MM.1S (cell line): Measurements from ENCODE around the gene CD200R1L.

ENCODE experiments used
- DNase-seq: peaks from one replicate; pipeline ENCODE4 v3.0.0-alpha.2; 2015
- H2AFZ ChIP-seq: fragments of 300-600 bp; sonication (generic); 2 replicates; pipeline ENCODE4 v1.6.0; 2016; ENCODE audit warnings: antibody characterized with exemption, low read length
- H3F3A ChIP-seq: fragments of 300-600 bp; sonication (generic); 2 replicates; pipeline ENCODE4 v1.6.1; 2016; ENCODE audit warnings: mild to moderate bottlenecking, antibody characterized with exemption, low read length, moderate library complexity, mixed read lengths; ENCODE audit not compliant: insufficient read depth
- H3K27ac ChIP-seq: fragments of 300-600 bp; sonication (generic); 2 replicates; pipeline ENCODE4 v1.5.1; 2016; ENCODE audit warnings: mild to moderate bottlenecking, low read length
- H3K27me3 ChIP-seq: fragments of 300-600 bp; sonication (generic); replicated peaks from 2 replicates; pipeline ENCODE4 v1.6.0; 2016; ENCODE audit warnings: low read length; ENCODE audit not compliant: insufficient read depth
- H3K36me3 ChIP-seq: fragments of 300-600 bp; sonication (generic); replicated peaks from 2 replicates; pipeline ENCODE4 v1.6.1; 2016; ENCODE audit warnings: mild to moderate bottlenecking, low read length, mixed read lengths; ENCODE audit not compliant: insufficient read depth
- H3K4me1 ChIP-seq: fragments of 300-600 bp; sonication (generic); 2 replicates; pipeline ENCODE4 v1.6.1; 2016; ENCODE audit warnings: low read length, mixed read lengths
- H3K4me2 ChIP-seq: fragments of 300-600 bp; sonication (generic); 2 replicates; pipeline ENCODE4 v1.6.0; 2016; ENCODE audit warnings: low read depth, low read length
- H3K4me3 ChIP-seq: fragments of 300-600 bp; sonication (generic); 2 replicates; pipeline ENCODE4 v1.5.1; 2016; ENCODE audit warnings: low read length, mixed read lengths
- H3K79me2 ChIP-seq: fragments of 300-600 bp; sonication (generic); 2 replicates; pipeline ENCODE4 v1.6.1; 2016; ENCODE audit warnings: mixed run types, low read length, mixed read lengths
- H3K9ac ChIP-seq: fragments of 300-600 bp; sonication (generic); 2 replicates; pipeline ENCODE4 v1.6.1; 2016; ENCODE audit warnings: low read length, mixed read lengths
- H3K9me2 ChIP-seq: fragments of 300-600 bp; sonication (generic); replicated peaks from 2 replicates; pipeline ENCODE4 v1.6.1; 2016; ENCODE audit warnings: mild to moderate bottlenecking, low read length, mixed read lengths; ENCODE audit not compliant: insufficient read depth
- H3K9me3 ChIP-seq: fragments of 300-600 bp; sonication (generic); replicated peaks from 2 replicates; pipeline ENCODE4 v1.6.1; 2016; ENCODE audit warnings: mild to moderate bottlenecking, low read length, mixed read lengths; ENCODE audit not compliant: insufficient read depth
- H4K20me1 ChIP-seq: fragments of 300-600 bp; sonication (generic); 2 replicates; pipeline ENCODE4 v1.6.1; 2016; ENCODE audit warnings: mild to moderate bottlenecking, low read length, moderate library complexity, mixed read lengths; ENCODE audit not compliant: insufficient read depth
- EZH2 ChIP-seq: fragments of 300-600 bp; sonication (generic); optimal IDR thresholded peaks from 2 replicates; pipeline ENCODE3; 2017; ENCODE audit warnings: low read depth, mild to moderate bottlenecking, antibody characterized with exemption, low read length, mixed read lengths
- EZH2phosphoT487 ChIP-seq: fragments of 300-600 bp; sonication (generic); IDR thresholded peaks from 2 replicates; pipeline ENCODE4 v1.6.1; 2018; ENCODE audit warnings: antibody characterized with exemption, low read length
- TF ChIP-seq, protein P1 (sequence below): fragments of 300-600 bp; sonication (generic); IDR thresholded peaks from 2 replicates; pipeline ENCODE4 v1.5.1; 2016; ENCODE audit warnings: antibody characterized with exemption, low read length, mixed read lengths

Gene CD200R1L

DNA sequence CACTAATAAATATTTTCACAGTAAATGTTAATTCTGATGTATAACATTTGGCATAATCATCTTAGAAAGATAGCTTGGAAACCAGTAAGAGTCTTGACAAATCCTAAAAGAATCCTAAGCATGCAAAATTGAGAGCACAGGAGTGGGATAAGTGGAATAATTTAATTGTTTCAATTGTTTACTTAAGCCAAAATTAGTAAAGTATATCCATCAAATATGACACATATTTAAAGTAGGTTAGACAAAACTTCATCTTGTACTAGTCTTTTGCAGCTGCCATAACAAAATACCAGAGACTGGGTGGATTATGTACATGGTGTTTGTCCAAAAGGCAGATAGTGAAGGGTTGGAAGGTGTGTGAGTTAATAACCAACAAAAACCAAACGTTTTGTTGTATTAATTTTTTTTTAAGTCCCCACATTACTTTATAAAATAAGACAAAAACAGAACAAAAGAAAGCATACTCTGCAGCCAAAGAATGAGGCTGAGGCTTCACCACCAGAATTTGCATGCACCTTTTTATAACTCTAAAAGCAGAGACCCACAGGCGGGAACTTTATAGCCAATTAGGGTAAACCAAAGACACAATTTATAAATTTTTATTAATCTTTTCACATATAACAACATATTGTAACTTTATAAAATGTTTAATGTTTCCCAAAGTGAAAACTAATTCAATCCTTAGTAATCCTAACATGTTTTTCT, 41.9 kb upstream of the CD200R1L start:
- no peak overlapping the region for H3K4me3 ChIP-seq
- H3K79me2 ChIP-seq, result no peaks in the 10 kb centered on the region
- no peaks in the 10 kb centered on the region for H3K36me3 ChIP-seq
- H3K27ac ChIP-seq, result no peak overlapping the region
- no peaks in the 10 kb centered on the region for H3F3A ChIP-seq
- no peaks in the 10 kb centered on the region for H4K20me1 ChIP-seq
- no peak for DNase-seq
- no peak overlapping the region for H3K4me2 ChIP-seq
- no peaks in the 10 kb centered on the region for H3K9me3 ChIP-seq
- no peaks in the 10 kb centered on the region for H3K9me2 ChIP-seq
- H3K27me3 ChIP-seq, result no peaks in the 10 kb centered on the region
- TF ChIP-seq EZH2 (no peak), EZH2phosphoT487 (no peak)
- TF ChIP-seq, protein P1, sequence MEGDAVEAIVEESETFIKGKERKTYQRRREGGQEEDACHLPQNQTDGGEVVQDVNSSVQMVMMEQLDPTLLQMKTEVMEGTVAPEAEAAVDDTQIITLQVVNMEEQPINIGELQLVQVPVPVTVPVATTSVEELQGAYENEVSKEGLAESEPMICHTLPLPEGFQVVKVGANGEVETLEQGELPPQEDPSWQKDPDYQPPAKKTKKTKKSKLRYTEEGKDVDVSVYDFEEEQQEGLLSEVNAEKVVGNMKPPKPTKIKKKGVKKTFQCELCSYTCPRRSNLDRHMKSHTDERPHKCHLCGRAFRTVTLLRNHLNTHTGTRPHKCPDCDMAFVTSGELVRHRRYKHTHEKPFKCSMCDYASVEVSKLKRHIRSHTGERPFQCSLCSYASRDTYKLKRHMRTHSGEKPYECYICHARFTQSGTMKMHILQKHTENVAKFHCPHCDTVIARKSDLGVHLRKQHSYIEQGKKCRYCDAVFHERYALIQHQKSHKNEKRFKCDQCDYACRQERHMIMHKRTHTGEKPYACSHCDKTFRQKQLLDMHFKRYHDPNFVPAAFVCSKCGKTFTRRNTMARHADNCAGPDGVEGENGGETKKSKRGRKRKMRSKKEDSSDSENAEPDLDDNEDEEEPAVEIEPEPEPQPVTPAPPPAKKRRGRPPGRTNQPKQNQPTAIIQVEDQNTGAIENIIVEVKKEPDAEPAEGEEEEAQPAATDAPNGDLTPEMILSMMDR, result no peak
- no peak overlapping the region for H3K9ac ChIP-seq
- H3K4me1 ChIP-seq, result no peaks in the 10 kb centered on the region
- H2AFZ ChIP-seq, result no peak overlapping the region

DNA sequence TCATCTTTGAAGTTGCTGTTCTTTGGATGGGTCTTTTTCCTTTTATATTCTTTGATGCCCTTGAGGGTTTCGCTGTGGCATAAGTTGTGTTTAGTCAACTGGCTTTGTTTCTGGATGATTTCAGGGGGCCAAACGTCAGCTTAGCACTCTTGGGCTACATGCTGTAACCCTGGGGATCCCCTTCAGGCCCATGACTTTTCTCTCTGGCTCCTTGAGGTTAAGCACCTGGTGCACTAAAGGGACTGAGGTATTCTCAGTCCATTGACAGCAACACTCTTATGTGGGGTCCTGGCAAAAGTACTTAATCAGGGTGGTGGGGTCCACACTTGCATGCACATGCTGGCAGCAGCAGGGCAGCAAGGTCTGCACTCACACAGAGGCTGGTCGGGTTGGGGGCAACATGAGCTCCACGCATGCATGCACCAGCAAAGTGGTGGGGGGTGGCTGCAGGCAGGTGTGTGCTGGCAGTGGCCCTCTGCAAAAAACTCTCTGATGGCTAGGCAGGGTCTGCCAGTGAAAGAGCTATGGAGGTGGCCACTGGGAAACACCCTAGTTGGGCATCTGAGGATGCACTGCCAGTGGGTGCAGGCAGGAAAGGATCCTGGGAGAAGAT, 38.1 kb upstream of the CD200R1L start:
- no peaks in the 10 kb centered on the region for H4K20me1 ChIP-seq
- TF ChIP-seq, protein P1, result no peak
- TF ChIP-seq EZH2 (no peak), EZH2phosphoT487 (no peak)
- H3K27ac ChIP-seq, result no peak overlapping the region

DNA sequence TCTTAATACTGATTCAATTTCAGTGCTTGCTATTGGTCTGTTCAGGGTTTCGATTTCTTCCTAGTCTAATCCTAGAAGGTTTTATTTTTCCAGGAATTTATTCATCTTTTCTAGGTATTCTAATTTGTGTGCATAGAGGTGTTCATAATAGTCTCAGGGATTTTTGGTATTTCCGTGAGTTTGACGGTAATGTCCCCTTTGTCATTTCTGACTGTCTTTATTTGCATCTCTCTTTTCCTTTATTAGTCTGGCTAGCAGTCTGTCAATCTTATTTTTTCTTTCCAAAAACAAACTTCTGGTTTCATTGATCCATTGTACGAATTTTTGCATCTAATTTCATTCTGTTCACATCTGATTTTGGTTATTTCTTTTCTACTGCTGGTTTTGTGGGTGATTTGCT, 35.2 kb upstream of the CD200R1L start:
- Histone ChIP-seq H3K9me3 (no peaks in the 10 kb centered on the region), H2AFZ (no peak overlapping the region), H3K27ac (no peak overlapping the region), H3K9ac (no peak overlapping the region), H3K4me1 (0 out of 2 replicates have a peak, but pooled peaks cover 3% of the 10 kb centered on the region), H3K4me2 (no peak overlapping the region), H3K4me3 (no peak overlapping the region), H3K79me2 (no peaks in the 10 kb centered on the region), H3F3A (no peaks in the 10 kb centered on the region), H4K20me1 (no peaks in the 10 kb centered on the region), H3K27me3 (no peaks in the 10 kb centered on the region), H3K9me2 (no peaks in the 10 kb centered on the region), H3K36me3 (no peaks in the 10 kb centered on the region)
- TF ChIP-seq, protein P1, result no peak
- TF ChIP-seq EZH2phosphoT487 (no peak), EZH2 (no peak)
- no peak for DNase-seq

More for the DNA sequence above, 38.1 kb upstream of the CD200R1L start:
- Histone ChIP-seq H3K36me3 (no peaks in the 10 kb centered on the region), H3K9me2 (no peaks in the 10 kb centered on the region), H3K9me3 (no peaks in the 10 kb centered on the region), H3K79me2 (no peaks in the 10 kb centered on the region), H3K4me1 (0 out of 2 replicates have a peak, but pooled peaks cover 3% of the 10 kb centered on the region), H3K4me2 (no peak overlapping the region), H2AFZ (no peak overlapping the region), H3K27me3 (no peaks in the 10 kb centered on the region), H3K9ac (no peak overlapping the region), H3K4me3 (no peak overlapping the region), H3F3A (no peaks in the 10 kb centered on the region)
- no peak for DNase-seq
